Astrocyte of the cerebellum (primary cell): ENCODE data around the gene SIT1.

Experiments
- DNase-seq: peaks from one replicate; pipeline ENCODE4 v3.0.0-alpha.2; 2011; ENCODE audit warnings: low read depth
- H3K4me3 ChIP-seq: 2 replicates; pipeline ENCODE4 v1.5.1; 2011; ENCODE audit warnings: mild to moderate bottlenecking, low read depth, low read length, moderate library complexity
- in situ Hi-C: cut with HindIII; loops from 2 replicates; pipeline ENCODE4 v1.10.0; 2017; ENCODE audit warnings: low sequenced_read_pairs
- TF ChIP-seq, protein P1 (sequence below): IDR thresholded peaks from 2 replicates; pipeline ENCODE4 v1.5.1; 2012; ENCODE audit warnings: low read length, low read depth, moderate library complexity, mild to moderate bottlenecking; ENCODE audit errors: missing control alignments

SIT1 gene

DNA sequence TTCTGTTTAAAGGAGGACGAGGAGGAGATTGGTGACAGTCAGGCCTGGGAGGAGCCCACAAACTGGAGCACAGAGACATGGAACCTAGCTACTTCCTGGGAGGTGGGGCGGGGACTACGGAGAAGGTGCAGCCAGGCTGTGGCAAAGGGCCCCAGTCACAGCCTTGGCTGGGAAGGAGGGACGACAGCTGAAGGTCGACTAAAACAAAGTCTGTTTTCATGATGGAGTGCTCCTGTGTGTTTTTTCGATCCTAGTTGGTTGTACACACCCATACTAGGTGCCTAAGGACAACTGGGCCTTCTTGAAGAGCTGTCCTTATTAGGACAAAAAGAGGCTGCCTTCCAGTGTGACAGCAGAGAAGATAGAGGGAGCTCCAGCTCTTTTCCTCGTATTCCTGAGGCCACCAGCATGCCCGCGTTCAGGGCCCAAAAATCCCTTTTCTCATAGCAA is 10.3 kb upstream of the SIT1 start:
- in situ Hi-C loops = no loop called here
- no peak overlapping the region for H3K4me3 ChIP-seq
- TF ChIP-seq, protein P1, sequence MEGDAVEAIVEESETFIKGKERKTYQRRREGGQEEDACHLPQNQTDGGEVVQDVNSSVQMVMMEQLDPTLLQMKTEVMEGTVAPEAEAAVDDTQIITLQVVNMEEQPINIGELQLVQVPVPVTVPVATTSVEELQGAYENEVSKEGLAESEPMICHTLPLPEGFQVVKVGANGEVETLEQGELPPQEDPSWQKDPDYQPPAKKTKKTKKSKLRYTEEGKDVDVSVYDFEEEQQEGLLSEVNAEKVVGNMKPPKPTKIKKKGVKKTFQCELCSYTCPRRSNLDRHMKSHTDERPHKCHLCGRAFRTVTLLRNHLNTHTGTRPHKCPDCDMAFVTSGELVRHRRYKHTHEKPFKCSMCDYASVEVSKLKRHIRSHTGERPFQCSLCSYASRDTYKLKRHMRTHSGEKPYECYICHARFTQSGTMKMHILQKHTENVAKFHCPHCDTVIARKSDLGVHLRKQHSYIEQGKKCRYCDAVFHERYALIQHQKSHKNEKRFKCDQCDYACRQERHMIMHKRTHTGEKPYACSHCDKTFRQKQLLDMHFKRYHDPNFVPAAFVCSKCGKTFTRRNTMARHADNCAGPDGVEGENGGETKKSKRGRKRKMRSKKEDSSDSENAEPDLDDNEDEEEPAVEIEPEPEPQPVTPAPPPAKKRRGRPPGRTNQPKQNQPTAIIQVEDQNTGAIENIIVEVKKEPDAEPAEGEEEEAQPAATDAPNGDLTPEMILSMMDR = peak; percentile 45
- DNase-seq = no peak

DNA sequence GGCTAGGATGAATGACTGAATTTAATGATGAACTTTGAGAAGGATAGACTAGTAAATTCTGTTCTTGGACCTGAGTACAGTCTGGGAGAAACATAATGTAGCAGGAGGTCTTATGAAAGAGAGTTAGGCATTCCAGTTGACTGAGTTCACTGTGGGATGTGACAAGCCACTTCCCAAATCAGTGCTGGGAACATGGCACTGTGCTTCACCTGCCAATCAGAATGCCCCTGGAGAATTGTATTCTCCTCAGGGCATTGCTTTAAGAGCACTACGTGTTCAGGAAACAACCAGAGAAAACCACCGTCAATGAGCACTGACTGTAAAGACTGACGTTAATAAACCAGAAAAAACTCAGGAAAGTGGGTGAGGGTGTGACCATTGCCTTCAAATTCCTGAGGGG is 8.6 kb upstream of the SIT1 start:
- peak overlapping the region; percentile 76 for H3K4me3 ChIP-seq
- in situ Hi-C loops = no loop called here
- TF ChIP-seq, protein P1 = no peak
- no peak for DNase-seq

DNA sequence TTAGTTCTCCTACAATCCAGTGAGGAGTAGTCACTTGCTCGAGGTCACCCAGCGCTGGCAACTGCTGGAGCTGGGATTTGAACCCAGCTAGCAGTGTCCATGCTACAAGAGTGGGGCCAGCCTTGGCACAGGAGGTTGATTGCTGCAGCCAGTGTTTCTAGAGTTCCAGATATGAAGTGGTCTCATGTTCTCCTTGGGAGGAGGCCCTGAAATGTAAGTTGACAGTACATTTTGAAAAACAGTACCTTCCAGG is 8.2 kb upstream of the SIT1 start:
- TF ChIP-seq, protein P1 = no peak
- no peak for DNase-seq
- peak overlapping the region; percentile 76 for H3K4me3 ChIP-seq
- in situ Hi-C loops = no loop called here

DNA sequence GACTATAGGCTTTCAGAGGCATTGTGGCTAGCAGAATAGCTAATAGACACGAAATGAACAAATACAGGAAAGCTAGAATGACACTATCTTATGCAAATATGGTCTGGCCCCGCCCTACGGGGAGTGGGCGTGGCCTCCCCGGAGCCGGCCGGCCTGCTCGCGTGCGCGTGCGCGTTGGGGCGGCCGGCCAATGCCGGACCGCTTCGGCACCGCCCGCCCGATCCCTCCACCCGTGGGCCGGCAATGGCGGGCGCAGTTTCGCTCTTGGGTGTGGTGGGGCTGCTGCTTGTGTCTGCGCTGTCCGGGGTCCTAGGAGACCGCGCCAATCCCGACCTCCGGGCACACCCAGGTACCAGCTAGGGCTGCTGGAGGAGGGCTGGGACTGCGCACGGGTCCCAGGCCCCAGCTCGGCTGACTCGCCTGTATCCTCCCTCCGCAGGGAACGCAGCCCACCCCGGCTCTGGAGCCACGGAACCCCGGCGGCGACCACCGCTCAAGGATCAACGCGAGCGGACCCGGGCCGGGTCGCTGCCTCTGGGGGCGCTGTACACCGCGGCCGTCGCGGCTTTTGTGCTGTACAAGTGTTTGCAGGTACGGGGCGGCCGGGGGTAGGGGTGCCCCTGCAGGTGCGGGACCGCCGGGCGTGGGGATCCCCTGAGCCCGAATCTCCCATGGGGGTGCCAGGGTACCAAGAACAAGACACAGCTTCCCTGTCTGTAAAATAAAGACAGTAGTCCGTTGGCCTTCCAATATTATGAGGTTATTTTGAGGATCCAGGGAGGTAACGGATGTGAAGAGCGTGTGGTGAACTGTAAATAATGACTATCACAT is 7.6 kb upstream of the SIT1 start, which contains the start of gene CCDC107:
Gene CCDC107 (plus strand): TSS at position 156 of the 831 bp plus-strand sequence. CDS start 88 bp downstream, at position 244.
- TF ChIP-seq, protein P1 = peak; percentile 55
- in situ Hi-C loops = no loop called here

DNA sequence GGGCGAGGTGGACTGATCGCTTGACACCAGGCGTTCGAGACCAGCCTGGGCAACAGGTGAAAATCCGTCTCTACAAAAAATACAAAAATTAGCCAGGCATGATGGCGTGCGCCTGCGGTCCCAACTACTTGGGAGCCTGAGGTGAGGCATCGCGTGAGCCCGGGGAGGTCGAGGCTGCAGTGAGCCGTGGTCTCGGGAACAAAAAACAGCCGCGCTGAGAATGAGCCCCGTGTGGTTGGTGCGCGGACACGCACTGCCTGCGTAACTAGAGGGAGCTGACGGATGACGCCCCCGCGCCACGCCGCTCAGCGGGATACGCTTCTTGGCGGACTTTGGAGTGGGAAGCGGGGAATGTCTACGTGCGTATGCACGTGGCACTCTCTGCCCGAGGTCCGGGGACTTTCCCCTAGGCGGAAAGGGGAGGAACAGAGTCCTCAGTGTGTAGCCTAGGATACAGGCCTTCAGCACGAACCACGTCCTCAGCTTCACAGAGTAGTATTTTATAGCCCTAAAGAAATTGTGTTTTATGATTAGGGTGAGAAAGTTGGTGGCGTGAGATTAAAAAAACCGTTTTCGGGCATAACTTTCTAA is 6.9 kb upstream of the SIT1 start, which contains the start of gene RMRP:
Gene RMRP (minus strand): TSS at position 474 of the 591 bp plus-strand sequence.
- TF ChIP-seq, protein P1 = peak; percentile 13
- peak; percentile 99 for DNase-seq
- in situ Hi-C loops = no loop called here
- H3K4me3 ChIP-seq = peak within 1 kb of the TSS; percentile 76

More for the DNA sequence above, 7.6 kb upstream of the SIT1 start, which contains the start of gene CCDC107:
- DNase-seq = no peak
- H3K4me3 ChIP-seq = peak within 1 kb of the TSS; percentile 76

DNA sequence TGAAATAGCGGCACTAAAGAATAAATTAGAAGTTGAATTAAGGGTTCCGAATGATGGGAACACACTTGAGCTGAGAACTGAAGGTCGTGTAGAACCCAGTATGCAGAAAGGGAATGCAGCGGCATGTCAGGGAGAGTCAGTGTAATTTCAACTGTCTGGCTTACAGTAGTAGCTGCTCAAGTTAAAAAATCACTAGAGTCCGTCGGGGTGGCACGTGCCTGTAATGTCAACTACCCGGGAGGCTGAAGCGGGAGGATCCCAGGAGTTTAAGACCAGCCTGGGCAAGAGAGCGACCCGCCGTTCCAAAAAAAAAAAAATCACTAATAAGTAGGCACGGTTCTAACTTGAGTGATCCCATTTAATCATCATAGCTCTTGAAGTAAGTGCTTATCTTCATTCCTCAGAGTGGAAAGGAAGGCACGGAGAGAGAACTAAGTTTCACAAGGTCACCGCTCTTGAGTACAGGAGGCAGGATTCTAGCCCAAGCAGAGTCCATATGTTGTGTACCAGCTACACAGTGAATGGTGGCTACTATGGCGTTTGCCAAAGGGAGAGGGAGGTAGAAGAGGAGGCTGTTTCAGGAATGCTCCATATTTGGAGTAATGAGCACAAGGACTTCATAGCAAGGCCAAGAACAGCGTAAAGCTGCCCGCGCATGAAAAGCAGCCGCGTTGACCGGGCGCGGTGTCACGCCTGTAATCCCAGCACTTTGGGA is 6.3 kb upstream of the SIT1 start:
- in situ Hi-C loops = no loop called here
- TF ChIP-seq, protein P1 = no peak
- H3K4me3 ChIP-seq = peak overlapping the region; percentile 76
- DNase-seq = no peak
